Uterus (tissue), 2 donors: ENCODE data around the gene PCDHGA1.

ENCODE experiments used
- CTCF ChIP-seq, 4 experiments: fragments of 200-600 bp in 2 of 4; fragments of 450-650 bp in 2 of 4; sonication (generic) in 2 of 4; IDR thresholded peaks; one replicate each; pipeline ENCODE4 v1.5.1; 2016 to 2019; ENCODE audit warnings: antibody characterized with exemption in 4 of 4, mild to moderate bottlenecking in 2 of 4, moderate library complexity in 1 of 4
- POLR2A ChIP-seq, 2 donors: fragments of 450-650 bp; IDR thresholded peaks; one replicate each; pipeline ENCODE4 v1.6.1; 2016; ENCODE audit warnings: antibody characterized with exemption in 2 of 2, mild to moderate bottlenecking in 1 of 2, moderate library complexity in 1 of 2

GRCh38 chr5:141515141-141515540 lies 184.8 kb downstream of the PCDHGA1 start:
- TF ChIP-seq POLR2A (IDR thresholded peaks at IDR 0.05) (no peak), CTCF (IDR thresholded peaks at IDR 0.05) (no peak)
